ENCODE data around the gene PROM2. TPM values are rescaled to one million over a fixed set of nuclear protein-coding genes. Genes with fewer than 3 reads are reported as not detected.

The PROM2 gene
- total RNA-seq, 4 donors from 2014 or later: 59.7 to 184 (median 83.5) TPM

DNA sequence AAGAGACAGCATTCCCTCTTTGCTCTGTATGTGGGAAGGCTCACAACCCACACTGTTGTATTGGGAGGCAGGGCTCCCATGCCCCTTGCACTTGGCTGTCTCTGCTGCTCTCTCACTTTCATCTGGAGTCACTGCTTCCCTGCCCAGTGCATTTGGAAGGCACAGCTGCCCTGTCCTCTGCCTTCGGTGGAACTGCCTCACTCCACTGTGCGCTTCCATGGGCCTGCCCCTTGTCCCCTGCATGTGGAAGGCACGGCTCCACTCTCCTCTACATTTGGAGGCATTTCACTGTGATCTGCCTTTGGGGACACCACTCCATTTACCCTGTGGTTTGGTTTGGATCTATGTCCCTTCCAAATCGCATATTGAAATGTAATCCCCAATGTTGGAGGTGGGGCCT lies 9.1 kb upstream of the PROM2 start:
- H3K4me1 ChIP-seq: peaks cover 0 to 18% (median 0%) of the 10 kb centered on the region in 3 donors
- DNase-seq: no peak
- no peak overlapping the region for H3K4me3 ChIP-seq
- no peaks in the 10 kb centered on the region for H3K9me3 ChIP-seq
- TF ChIP-seq, protein P1, sequence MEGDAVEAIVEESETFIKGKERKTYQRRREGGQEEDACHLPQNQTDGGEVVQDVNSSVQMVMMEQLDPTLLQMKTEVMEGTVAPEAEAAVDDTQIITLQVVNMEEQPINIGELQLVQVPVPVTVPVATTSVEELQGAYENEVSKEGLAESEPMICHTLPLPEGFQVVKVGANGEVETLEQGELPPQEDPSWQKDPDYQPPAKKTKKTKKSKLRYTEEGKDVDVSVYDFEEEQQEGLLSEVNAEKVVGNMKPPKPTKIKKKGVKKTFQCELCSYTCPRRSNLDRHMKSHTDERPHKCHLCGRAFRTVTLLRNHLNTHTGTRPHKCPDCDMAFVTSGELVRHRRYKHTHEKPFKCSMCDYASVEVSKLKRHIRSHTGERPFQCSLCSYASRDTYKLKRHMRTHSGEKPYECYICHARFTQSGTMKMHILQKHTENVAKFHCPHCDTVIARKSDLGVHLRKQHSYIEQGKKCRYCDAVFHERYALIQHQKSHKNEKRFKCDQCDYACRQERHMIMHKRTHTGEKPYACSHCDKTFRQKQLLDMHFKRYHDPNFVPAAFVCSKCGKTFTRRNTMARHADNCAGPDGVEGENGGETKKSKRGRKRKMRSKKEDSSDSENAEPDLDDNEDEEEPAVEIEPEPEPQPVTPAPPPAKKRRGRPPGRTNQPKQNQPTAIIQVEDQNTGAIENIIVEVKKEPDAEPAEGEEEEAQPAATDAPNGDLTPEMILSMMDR (IDR thresholded peaks at IDR 0.05): no peak
- TF ChIP-seq POLR2A (IDR thresholded peaks at IDR 0.05): no peak
- intact Hi-C loops (cut with DNase I): no loop called here
- WGBS, 2 donors: 77 to 95% methylated on average over 3 to 4 of the region's 4 CpGs
- no peak overlapping the region for H3K27ac ChIP-seq
- no peaks in the 10 kb centered on the region for H3K36me3 ChIP-seq
- H3K27me3 ChIP-seq: no peaks in the 10 kb centered on the region

DNA sequence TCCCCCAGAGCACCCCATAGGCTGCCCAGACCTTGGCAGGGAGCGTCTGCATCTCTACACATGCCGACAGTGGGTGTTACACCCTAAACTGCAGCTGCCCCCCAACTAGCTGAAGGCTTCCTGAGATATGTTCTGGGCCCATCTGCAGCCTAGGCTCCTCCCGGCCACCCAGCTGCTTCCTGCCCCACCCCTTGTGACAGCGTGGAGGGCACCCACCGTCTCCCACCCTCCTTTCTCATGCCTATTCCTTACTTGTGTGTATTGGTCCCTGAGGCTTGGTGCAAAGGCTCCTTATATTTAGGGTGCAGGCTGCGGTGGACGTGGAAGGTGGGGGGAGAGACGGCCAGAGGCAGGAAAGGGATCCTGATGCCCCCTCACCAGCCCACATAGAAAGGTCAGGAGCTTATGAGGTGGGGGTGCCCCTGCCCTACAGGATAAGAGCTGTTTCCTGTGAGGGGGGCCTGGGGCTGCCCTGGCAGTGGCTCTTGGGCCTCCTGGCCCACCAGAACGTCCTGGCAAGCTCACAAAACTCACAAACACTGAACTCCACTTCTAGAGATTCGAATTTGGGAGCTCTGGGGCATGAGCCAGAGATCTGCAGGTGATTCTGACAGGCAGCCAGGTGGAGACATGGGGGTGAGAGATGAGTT lies 7.3 kb upstream of the PROM2 start:
- no peak for TF ChIP-seq POLR2A (IDR thresholded peaks at IDR 0.05)
- TF ChIP-seq, protein P1 (IDR thresholded peaks at IDR 0.05): no peak
- no peak for DNase-seq
- Histone ChIP-seq H3K4me3 (no peak overlapping the region), H3K27me3 (no peaks in the 10 kb centered on the region), H3K36me3 (no peaks in the 10 kb centered on the region), H3K27ac (no peak overlapping the region), H3K4me1 (peaks cover 0 to 10% (median 0%) of the 10 kb centered on the region in 3 donors), H3K9me3 (no peaks in the 10 kb centered on the region)
- intact Hi-C loops (cut with DNase I): no loop called here
- 65 to 74% methylated on average over 3 to 5 of the region's 10 CpGs for WGBS, 2 donors

DNA sequence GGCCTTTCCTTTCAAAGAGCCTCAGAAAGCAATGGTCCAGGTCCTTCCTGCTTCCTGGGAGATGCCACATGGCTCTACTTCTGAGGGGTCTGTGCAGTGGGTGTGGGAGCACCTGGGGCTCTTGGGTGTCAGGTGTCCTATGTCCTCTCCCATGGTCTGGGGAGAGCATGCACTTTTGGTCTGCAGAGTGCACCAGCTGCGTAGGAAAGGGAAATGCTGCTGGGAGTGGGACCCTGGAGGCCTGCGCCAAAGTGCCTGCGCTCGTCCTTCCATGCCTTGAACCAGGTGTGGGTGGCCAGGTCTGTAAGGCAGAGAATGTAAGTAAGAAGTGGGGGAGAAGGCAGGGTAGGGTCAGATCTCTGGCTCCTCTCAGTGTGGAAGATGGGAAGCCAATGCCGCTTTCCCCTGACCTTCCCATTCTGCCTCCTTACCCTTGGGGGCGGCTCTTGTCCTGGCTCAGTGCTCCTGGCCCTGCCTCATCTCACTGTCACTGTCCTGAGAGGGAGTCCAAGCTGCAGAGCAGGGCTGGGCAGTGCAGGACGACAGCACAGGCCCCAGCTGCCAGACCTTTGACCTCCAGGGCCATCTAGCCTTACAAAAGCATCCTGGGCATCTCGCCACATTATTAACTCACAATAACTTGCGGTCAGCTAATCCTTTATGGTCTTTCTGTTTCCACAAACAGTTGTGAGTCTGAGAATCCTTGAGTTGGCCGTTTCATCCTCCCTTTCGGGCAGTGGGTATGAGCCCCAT lies 6.6 kb upstream of the PROM2 start:
- TF ChIP-seq, protein P1 (IDR thresholded peaks at IDR 0.05): no peak
- no peak for TF ChIP-seq POLR2A (IDR thresholded peaks at IDR 0.05)

DNA sequence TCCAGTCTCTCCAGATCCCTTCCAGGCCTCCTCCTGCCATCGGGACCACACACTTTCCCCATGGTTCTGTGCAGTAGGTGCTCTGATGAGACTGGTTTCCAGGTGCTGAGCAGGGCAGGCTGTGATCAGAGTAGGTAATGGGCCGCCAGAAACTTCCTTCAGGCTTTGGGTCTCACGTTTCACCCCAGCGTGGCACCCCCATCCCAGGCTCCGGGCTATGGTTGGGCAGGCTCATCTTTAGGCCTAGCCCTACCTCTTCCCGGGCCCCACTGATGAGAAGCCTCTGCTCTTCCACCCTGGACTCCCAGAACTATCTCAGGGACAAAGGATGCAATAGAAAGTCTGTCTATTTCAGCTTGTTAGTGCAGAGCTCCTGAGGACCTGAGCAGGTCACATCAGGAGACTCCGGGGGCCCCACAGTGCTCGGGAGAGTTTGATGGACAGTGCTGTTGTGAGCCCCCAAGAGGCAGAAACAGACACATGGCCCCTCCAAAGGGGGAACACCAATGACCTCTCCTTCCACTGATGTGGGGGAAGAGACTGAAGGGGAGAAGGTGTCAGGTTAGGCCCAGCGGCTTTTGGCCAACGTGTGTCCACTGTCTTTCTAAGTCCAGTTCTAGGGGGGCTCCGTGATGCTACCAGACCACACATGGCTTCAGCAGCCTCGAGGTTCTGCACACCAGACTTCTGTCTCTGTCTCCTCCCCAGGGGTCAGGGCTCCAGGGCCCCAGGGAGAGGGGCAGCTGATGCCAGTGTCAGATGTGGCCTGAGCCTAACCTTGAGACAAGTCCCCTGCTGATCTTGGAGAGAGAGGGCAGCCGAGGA lies 5.8 kb upstream of the PROM2 start:
- WGBS, 2 donors: 79 to 94% methylated on average over 7 to 9 of the region's 13 CpGs
- no peaks in the 10 kb centered on the region for H3K9me3 ChIP-seq
- DNase-seq: no peak
- intact Hi-C loops (cut with DNase I): no loop called here
- peaks cover 0 to 6% (median 0%) of the 10 kb centered on the region in 3 donors for H3K4me1 ChIP-seq
- no peaks in the 10 kb centered on the region for H3K36me3 ChIP-seq
- no peak overlapping the region for H3K27ac ChIP-seq
- H3K4me3 ChIP-seq: no peak overlapping the region
- no peaks in the 10 kb centered on the region for H3K27me3 ChIP-seq
- TF ChIP-seq, protein P1 (IDR thresholded peaks at IDR 0.05): no peak
- TF ChIP-seq POLR2A (IDR thresholded peaks at IDR 0.05): no peak

More for the DNA sequence above, 6.6 kb upstream of the PROM2 start:
- DNase-seq: no peak
- H3K4me3 ChIP-seq: no peak overlapping the region
- H3K4me1 ChIP-seq: peaks cover 0 to 8% (median 0%) of the 10 kb centered on the region in 3 donors
- H3K36me3 ChIP-seq: no peaks in the 10 kb centered on the region
- no peaks in the 10 kb centered on the region for H3K9me3 ChIP-seq
- no peaks in the 10 kb centered on the region for H3K27me3 ChIP-seq
- 78 to 82% methylated on average over 9 to 10 of the region's 11 CpGs for WGBS, 2 donors
- no peak overlapping the region for H3K27ac ChIP-seq
- intact Hi-C loops (cut with DNase I): no loop called here
